ENCODE data around the gene RALGPS1. TPM values are rescaled to one million over a fixed set of nuclear protein-coding genes. Genes with fewer than 3 reads are reported as not detected.

RALGPS1 gene
- total RNA-seq, 1 experiment from 2014 or later = 18.6 TPM

DNA sequence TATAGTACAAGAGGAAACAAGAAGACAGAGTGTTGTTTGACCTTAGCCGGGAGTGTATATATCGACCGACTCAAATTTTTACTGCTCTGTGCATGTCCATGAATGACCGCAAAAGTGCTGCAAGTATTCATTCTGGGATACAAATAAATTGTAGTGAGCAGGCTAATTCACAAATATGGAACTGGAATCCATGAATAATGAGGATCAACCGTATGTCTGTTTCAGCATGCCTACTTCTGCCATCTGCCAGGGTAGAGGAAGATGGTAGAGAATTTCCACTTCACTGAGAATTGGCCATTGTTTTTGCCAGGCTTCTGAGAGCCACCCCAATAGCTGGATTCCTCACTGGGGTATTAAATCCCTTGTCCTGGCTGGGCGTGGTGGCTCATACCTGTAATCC is 8.5 kb upstream of the RALGPS1 start:
- no peak overlapping the region for H3K27ac Mint-ChIP-seq
- H3K4ac ChIP-seq (ENCODE audit: low read depth, low read length) = no peak overlapping the region
- H3K27ac ChIP-seq (ENCODE audit: insufficient read length, low read depth, low read length) = no peak overlapping the region
- peaks cover 41% of the 10 kb centered on the region for H3K27me3 Mint-ChIP-seq (ENCODE audit: low read depth)
- no peak overlapping the region for H3K18ac ChIP-seq (ENCODE audit: insufficient read length, low read depth, low read length)
- no peak overlapping the region for H4K8ac ChIP-seq (replicated peaks; ENCODE audit: insufficient read length, low read depth, low read length)
- H3K27me3 ChIP-seq (ENCODE audit: insufficient read depth, low read length) = no peaks in the 10 kb centered on the region
- H3K79me1 ChIP-seq (ENCODE audit: insufficient read depth, low read depth, low read length, poor library complexity, severe bottlenecking) = no peaks in the 10 kb centered on the region
- H3K36me3 Mint-ChIP-seq (ENCODE audit: insufficient read depth in 1 of 3, low read depth in 3 of 3) = no peaks in the 10 kb centered on the region
- no peak overlapping the region for H2BK15ac ChIP-seq (ENCODE audit: low read depth, low read length)
- H2BK12ac ChIP-seq (ENCODE audit: insufficient read length, low read depth, low read length) = no peak overlapping the region
- H2BK5ac ChIP-seq (ENCODE audit: insufficient read length, low read length) = no peak overlapping the region
- no peak overlapping the region for H2BK120ac ChIP-seq (ENCODE audit: low read depth, low read length, poor library complexity, severe bottlenecking)
- H3K9ac ChIP-seq (ENCODE audit: extremely low read depth, insufficient read length, low read length) = no peak overlapping the region
- H3K23me2 ChIP-seq (ENCODE audit: insufficient read length, low read depth, low read length, poor library complexity, severe bottlenecking) = no peaks in the 10 kb centered on the region
- H3K4me2 ChIP-seq (ENCODE audit: insufficient read depth, insufficient read length, low read length) = no peak overlapping the region
- DNase-seq = no peak
- H3K56ac ChIP-seq (ENCODE audit: insufficient read length, low read depth, low read length) = no peak overlapping the region
- H3K4me1 Mint-ChIP-seq = peaks cover 14 to 17% of the 10 kb centered on the region in 2 experiments
- no CpG with 5 or more reads among the region's 6 CpGs for WGBS (ENCODE audit: extremely low coverage, insufficient read length, low lambda C conversion rate)
- H3T11ph ChIP-seq (ENCODE audit: low read length) = no peak overlapping the region
- TF ChIP-seq, protein P1, sequence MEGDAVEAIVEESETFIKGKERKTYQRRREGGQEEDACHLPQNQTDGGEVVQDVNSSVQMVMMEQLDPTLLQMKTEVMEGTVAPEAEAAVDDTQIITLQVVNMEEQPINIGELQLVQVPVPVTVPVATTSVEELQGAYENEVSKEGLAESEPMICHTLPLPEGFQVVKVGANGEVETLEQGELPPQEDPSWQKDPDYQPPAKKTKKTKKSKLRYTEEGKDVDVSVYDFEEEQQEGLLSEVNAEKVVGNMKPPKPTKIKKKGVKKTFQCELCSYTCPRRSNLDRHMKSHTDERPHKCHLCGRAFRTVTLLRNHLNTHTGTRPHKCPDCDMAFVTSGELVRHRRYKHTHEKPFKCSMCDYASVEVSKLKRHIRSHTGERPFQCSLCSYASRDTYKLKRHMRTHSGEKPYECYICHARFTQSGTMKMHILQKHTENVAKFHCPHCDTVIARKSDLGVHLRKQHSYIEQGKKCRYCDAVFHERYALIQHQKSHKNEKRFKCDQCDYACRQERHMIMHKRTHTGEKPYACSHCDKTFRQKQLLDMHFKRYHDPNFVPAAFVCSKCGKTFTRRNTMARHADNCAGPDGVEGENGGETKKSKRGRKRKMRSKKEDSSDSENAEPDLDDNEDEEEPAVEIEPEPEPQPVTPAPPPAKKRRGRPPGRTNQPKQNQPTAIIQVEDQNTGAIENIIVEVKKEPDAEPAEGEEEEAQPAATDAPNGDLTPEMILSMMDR (conservative IDR thresholded peaks at IDR 0.05) = no peak
- H3K14ac ChIP-seq (ENCODE audit: insufficient read depth, low read length) = no peak overlapping the region
- H3K23ac ChIP-seq (ENCODE audit: insufficient read length, low read depth, low read length) = no peak overlapping the region
- H4K91ac ChIP-seq (ENCODE audit: insufficient read length, low read depth, low read length) = no peak overlapping the region
- H3K9me3 ChIP-seq (ENCODE audit: control insufficient read depth, low read depth, low read length) = no peaks in the 10 kb centered on the region
- no peak overlapping the region for H4K5ac ChIP-seq (ENCODE audit: insufficient read length, low read depth, low read length)
- no peak overlapping the region for H2AFZ ChIP-seq (ENCODE audit: low read length)
- peaks cover 6 to 7% of the 10 kb centered on the region in 2 experiments; a peak in 3 of 5 replicates for H3K9me3 Mint-ChIP-seq
- no peak overlapping the region for H3K4me3 Mint-ChIP-seq
- H3K4me1 ChIP-seq (ENCODE audit: insufficient read depth, low read length) = peaks cover 2% of the 10 kb centered on the region; the same call in 1 of the 2 replicates
- no peaks in the 10 kb centered on the region for H4K20me1 ChIP-seq (ENCODE audit: control insufficient read depth, insufficient read depth, insufficient read length)
- H3K79me2 ChIP-seq (ENCODE audit: insufficient read depth, low read length) = no peaks in the 10 kb centered on the region
- H2AK5ac ChIP-seq (ENCODE audit: insufficient read length, low read length) = no peak overlapping the region
- H2BK20ac ChIP-seq (ENCODE audit: low read depth, low read length, poor library complexity, severe bottlenecking) = no peak overlapping the region

All from H9 (cell line).